Cardiac fibroblast (primary cell): ENCODE results near the gene RHCE.

ENCODE experiments used
- DNase-seq, 2 donors: peaks; one replicate each; pipeline versions ENCODE4 v3.0.0 to v3.0.0-alpha.2; 2010; ENCODE audit warnings: low read depth in 2 of 2
- H3K4me3 ChIP-seq, 2 donors: replicated peaks in 1 of 2; 1 replicate in 1 of 2; 2 replicates in 1 of 2; pipeline ENCODE4 v1.5.1; 2011; ENCODE audit warnings: low read depth in 2 of 2, low read length in 2 of 2, mild to moderate bottlenecking in 2 of 2, moderate library complexity in 1 of 2
- CTCF ChIP-seq: IDR thresholded peaks from one replicate; pipeline ENCODE4 v1.5.1; 2011; ENCODE audit warnings: low read depth, mild to moderate bottlenecking, low read length, inconsistent platforms

RHCE gene

DNA sequence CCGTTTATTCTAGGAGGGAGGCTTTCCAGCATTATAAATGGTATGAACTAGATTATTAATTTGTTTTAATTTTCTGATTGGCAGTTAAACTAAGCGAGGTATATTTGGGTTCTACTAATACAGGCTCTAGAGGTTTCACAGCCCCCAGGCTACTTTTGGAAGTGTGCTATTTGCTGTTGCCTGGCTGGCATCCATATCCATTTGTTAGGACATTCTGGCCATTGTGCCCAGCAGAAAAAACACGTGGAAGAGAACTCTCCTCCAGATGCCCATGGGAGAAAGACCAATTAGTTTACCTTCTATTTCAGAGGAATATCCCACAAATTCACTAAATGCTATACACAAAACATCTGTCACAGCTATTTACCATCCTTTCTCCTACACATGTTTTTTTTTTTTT, 39.4 kb upstream of the RHCE start:
- TF ChIP-seq CTCF = no peak
- DNase-seq = no peak
- H3K4me3 ChIP-seq = no peak overlapping the region

DNA sequence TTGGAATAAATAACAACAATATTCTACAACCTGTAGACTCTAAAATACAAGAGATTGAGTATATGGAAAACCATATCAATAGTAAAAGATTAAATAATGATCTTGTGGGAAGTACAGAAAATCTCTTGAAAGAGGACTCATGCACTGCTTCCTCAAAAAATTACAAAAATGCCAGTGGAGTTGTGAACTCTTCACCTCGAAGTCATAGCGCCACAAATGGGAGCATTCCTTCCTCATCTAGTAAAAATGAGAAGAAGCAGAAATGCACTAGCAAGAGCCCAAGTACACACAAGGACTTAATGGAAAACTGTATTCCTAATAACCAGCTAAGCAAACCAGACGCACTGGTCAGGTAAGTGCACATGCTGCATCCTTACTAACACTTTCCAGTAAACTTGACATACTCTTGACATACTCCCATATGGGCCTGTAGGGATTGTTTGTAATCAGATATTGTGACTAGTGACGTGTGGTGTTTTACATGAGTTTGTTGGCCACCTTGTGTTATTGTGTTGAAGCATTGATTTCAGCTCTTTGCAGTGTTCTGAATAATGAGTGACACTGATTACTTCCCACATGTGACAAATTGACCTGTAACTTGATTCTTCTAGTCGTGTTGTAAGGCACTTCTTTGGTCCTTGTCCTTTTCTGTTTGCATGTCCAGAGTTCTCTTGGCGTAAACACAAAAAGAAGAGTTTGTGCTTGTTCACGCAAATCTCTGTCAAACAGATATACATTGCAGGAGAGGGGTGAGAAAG, 38.1 kb upstream of the RHCE start:
- no peak for TF ChIP-seq CTCF
- DNase-seq = no peak
- no peak overlapping the region for H3K4me3 ChIP-seq

DNA sequence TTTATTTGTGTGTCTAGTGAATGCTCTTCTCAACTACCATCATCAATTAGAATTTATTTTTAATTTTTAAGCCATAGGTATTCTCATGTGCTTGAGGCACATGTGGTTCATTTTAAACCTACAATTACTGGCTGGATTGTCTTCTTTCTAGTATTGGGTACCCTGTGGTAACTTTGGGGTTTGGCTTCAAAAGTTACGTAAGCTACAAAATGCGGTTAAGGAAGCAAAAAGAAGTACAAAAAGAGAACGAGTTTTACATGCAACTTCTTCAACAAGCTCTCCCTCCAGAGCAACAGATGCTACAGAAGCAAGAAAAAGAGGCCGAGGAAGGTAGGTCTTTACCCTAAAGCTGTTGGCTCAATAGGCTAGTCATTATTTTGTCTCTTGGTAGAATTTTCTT, 35.9 kb upstream of the RHCE start:
- no peak for TF ChIP-seq CTCF
- no peak for DNase-seq
- H3K4me3 ChIP-seq = no peak overlapping the region

DNA sequence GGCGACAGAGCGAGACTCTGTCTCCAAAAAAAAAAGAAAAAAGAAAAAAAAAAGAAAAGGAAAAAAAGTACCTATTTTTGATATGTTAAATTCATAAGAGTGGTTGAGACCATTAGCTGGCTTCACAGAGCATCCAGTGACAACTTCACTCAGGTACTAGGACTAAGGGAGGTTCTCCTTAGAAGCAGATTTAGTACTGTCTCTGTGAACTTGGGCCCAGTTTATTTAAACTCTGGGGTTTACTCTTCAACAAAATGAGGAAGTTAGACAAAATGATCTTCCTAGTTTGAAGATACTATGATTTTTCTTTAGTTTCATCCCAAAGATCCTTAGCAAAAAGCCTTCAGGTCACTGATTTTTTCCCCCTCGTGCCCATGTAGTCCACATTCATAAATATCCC, 31.3 kb upstream of the RHCE start:
- TF ChIP-seq CTCF = no peak
- no peak for DNase-seq
- H3K4me3 ChIP-seq = no peak overlapping the region

DNA sequence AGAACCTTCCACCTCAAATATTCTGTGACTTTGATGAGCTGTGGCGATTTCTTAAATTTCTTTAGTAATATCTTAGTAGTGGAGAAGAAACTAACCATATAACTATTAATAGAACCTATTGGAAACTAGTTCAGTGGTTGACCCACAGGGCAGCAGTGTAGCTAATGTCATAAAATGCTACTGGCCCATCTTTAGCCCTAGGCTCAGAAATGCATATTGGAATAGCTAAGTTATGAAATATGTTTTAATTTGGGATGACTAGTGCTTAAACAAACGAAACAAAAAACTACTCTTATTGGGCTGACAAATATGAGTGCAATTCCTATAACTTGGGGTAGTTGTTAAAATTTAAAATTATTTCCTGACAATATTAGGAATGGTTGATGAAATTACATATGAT, 30.3 kb upstream of the RHCE start:
- DNase-seq = no peak
- no peak for TF ChIP-seq CTCF

DNA sequence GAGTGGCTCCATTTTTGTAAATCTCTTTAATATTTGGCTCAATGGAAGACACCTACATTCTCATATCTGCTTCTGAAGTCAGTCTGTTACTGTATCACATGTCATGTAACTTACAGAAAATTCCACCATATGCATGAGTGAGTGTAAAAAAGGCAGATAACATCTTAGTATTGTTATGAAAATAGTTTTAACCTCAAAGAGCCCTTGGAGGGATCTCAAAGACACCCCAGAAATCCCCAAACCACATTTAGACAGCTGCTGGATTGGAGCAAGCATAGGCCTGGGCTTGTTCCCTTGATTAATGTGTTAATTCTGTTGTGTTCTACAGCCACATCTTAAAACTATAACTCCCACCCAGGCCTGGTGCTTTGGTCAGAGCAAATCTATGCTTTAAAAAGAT, 26.9 kb upstream of the RHCE start:
- no peak for TF ChIP-seq CTCF
- no peak overlapping the region for H3K4me3 ChIP-seq
- no peak for DNase-seq

More for the DNA sequence above, 30.3 kb upstream of the RHCE start:
- H3K4me3 ChIP-seq = no peak overlapping the region
